Urinary bladder (tissue), 4 donors: ENCODE data around the gene PARD3B. TPM values are rescaled to one million over a fixed set of nuclear protein-coding genes. Genes with fewer than 3 reads are reported as not detected.

Source experiments
- DNase-seq: peaks from one replicate; pipeline ENCODE4 v3.0.0-alpha.2; 2015; ENCODE audit errors: extremely low spot score
- H3K27ac ChIP-seq: one replicate; pipeline ENCODE4 v1.5.1; 2013; ENCODE audit warnings: low read depth, mild to moderate bottlenecking, moderate library complexity
- H3K36me3 ChIP-seq: one replicate; pipeline ENCODE4 v1.6.1; 2013; ENCODE audit warnings: mild to moderate bottlenecking, moderate library complexity; ENCODE audit not compliant: insufficient read depth
- H3K4me1 ChIP-seq: one replicate; pipeline ENCODE4 v1.6.1; 2013; ENCODE audit warnings: mild to moderate bottlenecking, moderate library complexity; ENCODE audit not compliant: insufficient read depth
- H3K4me3 ChIP-seq: one replicate; pipeline ENCODE4 v1.5.1; 2013; ENCODE audit warnings: low read depth, low read length
- WGBS: extraction: QIAGEN DNeasy Blood & Tissue Kit; methylation state at CpG from one replicate; pipeline ENCODE4 v1.1.7; 2013; 5-methylcytosine and 5-hydroxymethylcytosine counted together
- polyA plus RNA-seq: library from polyadenylated mRNA; stranded (reverse); fragments of 200-250 nt; gene quantifications from one replicate; pipeline ENCODE4 v1.2.3, GENCODE V29; 2013
- total RNA-seq: library from RNA; depleted of rRNA; stranded (reverse); fragments of >200 nt; gene quantifications from one replicate; pipeline ENCODE4 v1.2.3, GENCODE V29; 2014
- donor health status: healthy with polysubstance abuse.
- donor health status: healthy.

Gene PARD3B
- total and polyA plus RNA-seq, 2 donors: 9.1 to 42.9 TPM

- no peak for DNase-seq
- H3K4me3 ChIP-seq: no peak overlapping the region
- 87% methylated on average over 3 of the region's 3 CpGs for WGBS
- H3K4me1 ChIP-seq: no peaks in the 10 kb centered on the region
- no peak overlapping the region for H3K27ac ChIP-seq
- no peaks in the 10 kb centered on the region for H3K36me3 ChIP-seq
Observed at GRCh38 chr2:205499006-205499405, 953.7 kb downstream of the PARD3B start.

GRCh38 chr2:205500065-205500464, 954.8 kb downstream of the PARD3B start:
- Histone ChIP-seq H3K36me3 (no peaks in the 10 kb centered on the region), H3K4me1 (no peaks in the 10 kb centered on the region), H3K27ac (no peak overlapping the region), H3K4me3 (no peak overlapping the region)
- no peak for DNase-seq
- WGBS: 81% methylated on average over 4 of the region's 4 CpGs

- Histone ChIP-seq H3K36me3 (no peaks in the 10 kb centered on the region), H3K4me3 (no peak overlapping the region), H3K4me1 (no peaks in the 10 kb centered on the region), H3K27ac (no peak overlapping the region)
- no peak for DNase-seq
- 95% methylated on average over 6 of the region's 6 CpGs for WGBS
Observed at GRCh38 chr2:205500951-205501350, 955.7 kb downstream of the PARD3B start.

GRCh38 chr2:205501826-205502225, 956.6 kb downstream of the PARD3B start:
- H3K36me3 ChIP-seq: no peaks in the 10 kb centered on the region
- no peaks in the 10 kb centered on the region for H3K4me1 ChIP-seq
- WGBS: 70% methylated on average over 7 of the region's 7 CpGs
- no peak overlapping the region for H3K27ac ChIP-seq
- H3K4me3 ChIP-seq: no peak overlapping the region
- no peak for DNase-seq

GRCh38 chr2:205505371-205505770, 960.1 kb downstream of the PARD3B start:
- 64% methylated on average over 2 of the region's 2 CpGs for WGBS
- H3K27ac ChIP-seq: no peak overlapping the region
- no peaks in the 10 kb centered on the region for H3K36me3 ChIP-seq
- no peak for DNase-seq
- H3K4me1 ChIP-seq: no peaks in the 10 kb centered on the region
- no peak overlapping the region for H3K4me3 ChIP-seq

GRCh38 chr2:205509655-205510054, 964.4 kb downstream of the PARD3B start:
- H3K4me3 ChIP-seq: no peak overlapping the region
- WGBS: 96% methylated on average over 4 of the region's 4 CpGs
- no peaks in the 10 kb centered on the region for H3K4me1 ChIP-seq
- H3K27ac ChIP-seq: no peak overlapping the region
- DNase-seq: no peak
- no peaks in the 10 kb centered on the region for H3K36me3 ChIP-seq

GRCh38 chr2:205510345-205510744, 965.1 kb downstream of the PARD3B start:
- Histone ChIP-seq H3K36me3 (no peaks in the 10 kb centered on the region), H3K4me1 (no peaks in the 10 kb centered on the region), H3K27ac (no peak overlapping the region), H3K4me3 (no peak overlapping the region)
- 90% methylated on average over 2 of the region's 2 CpGs for WGBS
- DNase-seq: no peak

- no peak overlapping the region for H3K27ac ChIP-seq
- WGBS: 38% methylated on average over 2 of the region's 2 CpGs
- H3K4me3 ChIP-seq: no peak overlapping the region
- H3K36me3 ChIP-seq: no peaks in the 10 kb centered on the region
- H3K4me1 ChIP-seq: no peaks in the 10 kb centered on the region
- DNase-seq: no peak
Observed at GRCh38 chr2:205511221-205511620, 965.9 kb downstream of the PARD3B start.

- no peak for DNase-seq
- 73% methylated on average over 3 of the region's 3 CpGs for WGBS
- no peaks in the 10 kb centered on the region for H3K4me1 ChIP-seq
- no peaks in the 10 kb centered on the region for H3K36me3 ChIP-seq
- H3K27ac ChIP-seq: no peak overlapping the region
- no peak overlapping the region for H3K4me3 ChIP-seq
Observed at GRCh38 chr2:205511641-205512040, 966.4 kb downstream of the PARD3B start.

GRCh38 chr2:205520311-205520710, 975.0 kb downstream of the PARD3B start:
- Histone ChIP-seq H3K27ac (no peak overlapping the region), H3K4me1 (no peaks in the 10 kb centered on the region), H3K36me3 (no peaks in the 10 kb centered on the region), H3K4me3 (no peak overlapping the region)
- WGBS: 90% methylated on average over 4 of the region's 4 CpGs
- DNase-seq: no peak

- no peak for DNase-seq
- Histone ChIP-seq H3K4me1 (no peaks in the 10 kb centered on the region), H3K27ac (no peak overlapping the region), H3K4me3 (no peak overlapping the region), H3K36me3 (no peaks in the 10 kb centered on the region)
- WGBS: 87% methylated on average over 3 of the region's 3 CpGs
Observed at GRCh38 chr2:205524656-205525055, 979.4 kb downstream of the PARD3B start.

- no peak overlapping the region for H3K27ac ChIP-seq
- H3K36me3 ChIP-seq: no peaks in the 10 kb centered on the region
- no peaks in the 10 kb centered on the region for H3K4me1 ChIP-seq
- no peak for DNase-seq
- no peak overlapping the region for H3K4me3 ChIP-seq
Observed at GRCh38 chr2:205527801-205528200, 982.5 kb downstream of the PARD3B start.

GRCh38 chr2:205531072-205531471, 985.8 kb downstream of the PARD3B start:
- 83% methylated on average over 2 of the region's 2 CpGs for WGBS
- Histone ChIP-seq H3K4me3 (no peak overlapping the region), H3K36me3 (no peaks in the 10 kb centered on the region), H3K4me1 (no peaks in the 10 kb centered on the region), H3K27ac (no peak overlapping the region)
- no peak for DNase-seq

- no peak for DNase-seq
- WGBS: 97% methylated on average over 9 of the region's 9 CpGs
- H3K36me3 ChIP-seq: no peaks in the 10 kb centered on the region
- no peaks in the 10 kb centered on the region for H3K4me1 ChIP-seq
- no peak overlapping the region for H3K4me3 ChIP-seq
- no peak overlapping the region for H3K27ac ChIP-seq
Observed at GRCh38 chr2:205531489-205532148, 986.3 kb downstream of the PARD3B start.

- H3K4me1 ChIP-seq: no peaks in the 10 kb centered on the region
- no peaks in the 10 kb centered on the region for H3K36me3 ChIP-seq
- no peak for DNase-seq
- H3K4me3 ChIP-seq: no peak overlapping the region
- H3K27ac ChIP-seq: no peak overlapping the region
- WGBS: 86% methylated on average over 3 of the region's 3 CpGs
Observed at GRCh38 chr2:205535001-205535400, 989.7 kb downstream of the PARD3B start.
